ENCODE data around the gene LAD1. TPM values are rescaled to one million over a fixed set of nuclear protein-coding genes. Genes with fewer than 3 reads are reported as not detected.

LAD1 gene
- total and polyA plus RNA-seq, 2 of the 4 experiments (the other 2 are of a cell fraction): under 0.01 to 0.07 TPM

DNA sequence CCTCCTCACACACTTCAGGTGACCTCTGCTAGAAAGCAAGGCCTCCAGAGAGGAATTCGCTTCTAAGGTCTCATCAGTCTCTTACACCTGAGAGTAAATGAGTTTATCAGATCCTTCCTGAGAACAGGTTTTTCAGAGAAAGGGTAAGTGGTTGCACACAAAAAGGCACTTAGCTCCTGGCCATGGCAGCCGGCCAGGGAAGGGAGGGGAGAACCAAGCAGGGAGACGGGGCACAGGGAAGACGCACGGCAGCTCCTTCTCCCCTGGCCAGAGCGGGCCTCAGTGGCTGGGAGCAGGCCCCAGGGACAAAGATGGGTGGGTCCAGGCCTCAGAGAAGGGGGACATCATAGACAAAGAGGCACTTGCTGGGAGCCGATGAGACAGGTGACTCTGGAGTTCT is 18.0 kb downstream of the LAD1 start:
- POLR2A ChIA-PET (ENCODE audit: unreplicated experiment): no interaction called here
- Histone ChIP-seq H3K18ac (ENCODE audit: low read depth, low read length) (no peak overlapping the region), H3K4me3 (ENCODE audit: insufficient read depth, low read depth, low read length) (no peak overlapping the region), H2BK15ac (ENCODE audit: low read depth, low read length) (no peak overlapping the region), H4K91ac (ENCODE audit: insufficient read depth, low read depth, low read length) (no peak overlapping the region), H3K9me3 (ENCODE audit: control insufficient read depth, insufficient read depth, low read length) (no peaks in the 10 kb centered on the region), H3K56ac (ENCODE audit: extremely low read depth, insufficient read depth, low read length) (no peak overlapping the region), H2AK5ac (ENCODE audit: low read depth, low read length) (no peak overlapping the region), H4K5ac (ENCODE audit: low read depth, low read length) (no peak overlapping the region), H2AFZ (replicated peaks; ENCODE audit: low read length, poor library complexity) (no peak overlapping the region), H3K4me1 (ENCODE audit: control insufficient read depth, insufficient read depth, low read length) (peaks cover 31% of the 10 kb centered on the region), H2BK20ac (ENCODE audit: low read depth, low read length) (no peak overlapping the region), H2AK9ac (replicated peaks; ENCODE audit: low read depth, low read length, poor library complexity) (no peak overlapping the region), H3K9me1 (ENCODE audit: insufficient read depth, low read length) (peaks cover 21% of the 10 kb centered on the region), H3K4ac (ENCODE audit: low read depth, low read length) (no peak overlapping the region), H3K36me3 (ENCODE audit: control insufficient read depth, insufficient read depth, low read length) (no peaks in the 10 kb centered on the region), H3K9ac (ENCODE audit: low read depth, low read length) (no peak overlapping the region), H3K27me3 (ENCODE audit: control insufficient read depth, insufficient read depth, low read length) (peaks cover 2% of the 10 kb centered on the region; the same call in 1 of the 2 replicates), H2BK120ac (ENCODE audit: low read depth, low read length) (no peak overlapping the region), H4K20me1 (ENCODE audit: insufficient read depth, low read length) (no peaks in the 10 kb centered on the region), H3K14ac (replicated peaks; ENCODE audit: low read depth, low read length) (no peak overlapping the region), H4K8ac (ENCODE audit: low read depth in 2 of 2, low read length in 2 of 2) (no peak overlapping the region), H3K23ac (ENCODE audit: low read depth, low read length) (no peak overlapping the region), H2BK5ac (ENCODE audit: low read depth, low read length, poor library complexity, severe bottlenecking) (no peak overlapping the region), H3K4me2 (ENCODE audit: low read depth, low read length) (no peak overlapping the region), H3K27ac (ENCODE audit: insufficient read depth, low read length) (no peak overlapping the region), H3K79me1 (ENCODE audit: low read depth in 1 of 2, low read length in 2 of 2) (peaks cover 0 to 3% of the 10 kb centered on the region in 2 experiments; a peak in 1 of 4 replicates)
- BruUV-seq (replicated peaks): no TSS peak
- TF ChIP-seq, protein P1, sequence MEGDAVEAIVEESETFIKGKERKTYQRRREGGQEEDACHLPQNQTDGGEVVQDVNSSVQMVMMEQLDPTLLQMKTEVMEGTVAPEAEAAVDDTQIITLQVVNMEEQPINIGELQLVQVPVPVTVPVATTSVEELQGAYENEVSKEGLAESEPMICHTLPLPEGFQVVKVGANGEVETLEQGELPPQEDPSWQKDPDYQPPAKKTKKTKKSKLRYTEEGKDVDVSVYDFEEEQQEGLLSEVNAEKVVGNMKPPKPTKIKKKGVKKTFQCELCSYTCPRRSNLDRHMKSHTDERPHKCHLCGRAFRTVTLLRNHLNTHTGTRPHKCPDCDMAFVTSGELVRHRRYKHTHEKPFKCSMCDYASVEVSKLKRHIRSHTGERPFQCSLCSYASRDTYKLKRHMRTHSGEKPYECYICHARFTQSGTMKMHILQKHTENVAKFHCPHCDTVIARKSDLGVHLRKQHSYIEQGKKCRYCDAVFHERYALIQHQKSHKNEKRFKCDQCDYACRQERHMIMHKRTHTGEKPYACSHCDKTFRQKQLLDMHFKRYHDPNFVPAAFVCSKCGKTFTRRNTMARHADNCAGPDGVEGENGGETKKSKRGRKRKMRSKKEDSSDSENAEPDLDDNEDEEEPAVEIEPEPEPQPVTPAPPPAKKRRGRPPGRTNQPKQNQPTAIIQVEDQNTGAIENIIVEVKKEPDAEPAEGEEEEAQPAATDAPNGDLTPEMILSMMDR (conservative IDR thresholded peaks at IDR 0.05; ENCODE audit: low read depth, low read length): no peak
- TF ChIP-seq MXI1 (IDR thresholded peaks at IDR 0.05; ENCODE audit: borderline replicate concordance, low read depth, low read length): no peak
- no peak for TF ChIP-seq BHLHE40 (IDR thresholded peaks at IDR 0.05; ENCODE audit: low read depth, low read length)
- TF ChIP-seq, protein P2, sequence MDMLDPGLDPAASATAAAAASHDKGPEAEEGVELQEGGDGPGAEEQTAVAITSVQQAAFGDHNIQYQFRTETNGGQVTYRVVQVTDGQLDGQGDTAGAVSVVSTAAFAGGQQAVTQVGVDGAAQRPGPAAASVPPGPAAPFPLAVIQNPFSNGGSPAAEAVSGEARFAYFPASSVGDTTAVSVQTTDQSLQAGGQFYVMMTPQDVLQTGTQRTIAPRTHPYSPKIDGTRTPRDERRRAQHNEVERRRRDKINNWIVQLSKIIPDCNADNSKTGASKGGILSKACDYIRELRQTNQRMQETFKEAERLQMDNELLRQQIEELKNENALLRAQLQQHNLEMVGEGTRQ (IDR thresholded peaks at IDR 0.05; ENCODE audit: low read depth, low read length): no peak
- TF ChIP-seq FOS (IDR thresholded peaks at IDR 0.05; ENCODE audit: low read depth, low read length): no peak
- no peak for TF ChIP-seq RAD21 (IDR thresholded peaks at IDR 0.05; ENCODE audit: low read length)
- no peak for TF ChIP-seq RCOR1 (IDR thresholded peaks at IDR 0.05; ENCODE audit: insufficient replicate concordance, low read length)
- TF ChIP-seq RFX5 (IDR thresholded peaks at IDR 0.05; ENCODE audit: low read depth, low read length): no peak
- DNase-seq: no peak
- intact Hi-C loops (cut with micrococcal nuclease) (loop anchor here (10.0 kb wide), 1 partner anchor 1936 kb away; no protein-coding TSS in a partner anchor), dilution Hi-C loops (cut with HindIII; ENCODE audit: low sequenced_read_pairs, unreplicated experiment) (no loop called here), in situ Hi-C loops (cut with MboI; ENCODE audit: low sequenced_read_pairs) (no loop called here)
- WGBS, 2 experiments (ENCODE audit: extremely low coverage in 2 of 2, insufficient read length in 1 of 2): 100% methylated on average over 2 of the region's 7 CpGs; no CpG with 5 or more reads in 1 of the 2 experiments
- ATAC-seq (ENCODE audit: low read depth): no peak
- CTCF ChIA-PET: no interaction called here
